Heart right ventricle (tissue), 16 donors: Measurements from ENCODE around the gene SRGAP3. TPM values are rescaled to one million over a fixed set of nuclear protein-coding genes. Genes with fewer than 3 reads are reported as not detected.

Source experiments
- ATAC-seq, 8 donors: fragments of 200-7000 bp; cut with Tn5 transposase; one replicate each; pipeline ENCODE4 v1.9.1; 2020; ENCODE audit warnings: mild to moderate bottlenecking in 8 of 8, moderate library complexity in 8 of 8, moderate number of reproducible peaks in 1 of 8
- DNase-seq, 2 donors: peaks; one replicate each; pipeline ENCODE4 v3.0.0-alpha.2; 2020
- H3K27ac ChIP-seq, 10 donors: fragments of 200-600 bp; sonication (generic) in 2 of 10; one replicate each; pipeline versions ENCODE4 v1.5.0 to v1.8.0; 2020 to 2022; ENCODE audit warnings: mild to moderate bottlenecking in 3 of 10
- H3K27me3 ChIP-seq, 7 donors: fragments of 200-600 bp; one replicate each; pipeline ENCODE4 v1.8.0; 2021 to 2022; ENCODE audit warnings: mild to moderate bottlenecking in 2 of 7
- H3K36me3 ChIP-seq, 9 donors: fragments of 200-600 bp; sonication (generic) in 1 of 9; one replicate each; pipeline versions ENCODE4 v1.5.0 to v1.8.0; 2020 to 2022; ENCODE audit warnings: mild to moderate bottlenecking in 2 of 9
- H3K4me1 ChIP-seq, 9 donors: fragments of 200-600 bp; sonication (generic) in 1 of 9; one replicate each; pipeline versions ENCODE4 v1.5.0 to v1.8.0; 2020 to 2022; ENCODE audit warnings: mild to moderate bottlenecking in 4 of 9
- H3K4me3 ChIP-seq, 10 donors: fragments of 200-600 bp; sonication (generic) in 2 of 10; one replicate each; pipeline versions ENCODE4 v1.5.0 to v1.8.0; 2020 to 2022; ENCODE audit warnings: mild to moderate bottlenecking in 7 of 10, moderate library complexity in 2 of 10
- H3K9me3 ChIP-seq, 11 donors: fragments of 200-600 bp in 10 of 11; sonication (generic) in 2 of 11; one replicate each; pipeline versions ENCODE4 v1.5.0 to v1.8.0; 2013 to 2022; ENCODE audit warnings: mild to moderate bottlenecking in 2 of 11, control low read depth in 1 of 11, moderate library complexity in 1 of 11
- CTCF ChIP-seq, 9 donors: fragments of 200-600 bp; sonication (generic) in 2 of 9; IDR thresholded peaks; one replicate each; pipeline versions ENCODE4 v1.5.0 to v1.8.0; 2021 to 2022; ENCODE audit warnings: antibody characterized with exemption in 9 of 9, mild to moderate bottlenecking in 5 of 9, moderate library complexity in 1 of 9
- WGBS, 2 donors: extraction: QIAGEN DNeasy Blood & Tissue Kit; methylation state at CpG; one replicate each; pipeline ENCODE4 v1.1.7; 2013; ENCODE audit warnings: inconsistent platforms in 1 of 2; 5-methylcytosine and 5-hydroxymethylcytosine counted together
- intact Hi-C, 10 donors: fragments of 100-400 bp; cut with DNase I; formaldehyde crosslinking; loops; one replicate each; pipeline versions ENCODE4 v1.11.1 to v1.14.2; 2022
- polyA plus RNA-seq, 2 donors: library from polyadenylated mRNA; stranded (reverse); fragments of 200-250 nt; gene quantifications; one replicate each; pipeline ENCODE4 v1.2.3, GENCODE V29; 2013
- total RNA-seq, 10 donors: library from RNA; stranded (reverse); fragmentation: NEBNext Ultra II Directional in 3 of 10; extraction: Animal tissue kit (Norgen Biotek cat#: 25700) in 3 of 10; gene quantifications; one replicate each; pipeline versions ENCODE4 v1.2.1 to v1.2.4, GENCODE V29; 2021 to 2023
- donor health status: Arrhythmogenic right ventricular cardiomyopathy.
- donor health status: ischemic (EF 13 %, LVEDD 7.1; RV severe dilation, severe dysfunction).
- donor health status: healthy with polysubstance abuse.
- donor health status: DM: no; HTN: yes; CAD: no.
- donor health status: DM: no; HTN: no; CAD: no.
- donor health status: ischemic (EF 25% LVEDD 6.9; RV normal size, moderate dysfunction).
- donor health status: ischemic (EF 25% LVEDD 5.7; RV mildly dilated, moderate dysfunction).
- donor health status: healthy.
- donor health status: DM: yes; HTN: yes; CAD: no.
- donor health status: Ischemic cardiomyopathy.
- donor health status: ischemic (EF 35%, LVEDD 5.7; RV mildly dilated, moderate dysfunction).
- donor health status: nonischemic (EF 11% LVEDD 7.7; RV severe dilation, severe dysfunction).
- donor health status: DM: yes; HTN: yes; CAD: no.
- donor health status: PGD.
- donor health status: ischemic (EF 29% LVEDD 5.4; RV normal size, mild dysfunction).
- donor health status: nonischemic (EF 23%, LVEDD 6.1; RV moderate dilation, normal function).

The SRGAP3 gene
- total and polyA plus RNA-seq, 12 donors, result 0.67 to 16.1 (median 10.6) TPM

GRCh38 chr3:9070961-9071360 is 178.5 kb downstream of the SRGAP3 start:
- Histone ChIP-seq H3K36me3 (no peaks in the 10 kb centered on the region), H3K4me3 (no peak overlapping the region), H3K9me3 (no peaks in the 10 kb centered on the region), H3K27me3 (no peaks in the 10 kb centered on the region), H3K27ac (no peak overlapping the region), H3K4me1 (peaks cover 0 to 47% (median 8%) of the 10 kb centered on the region in 9 donors)
- DNase-seq (no peak), ATAC-seq (no peak)
- no peak for TF ChIP-seq CTCF (IDR thresholded peaks at IDR 0.05)
- WGBS, 2 donors, result 88 to 89% methylated on average over 2 of the region's 2 CpGs
- intact Hi-C loops, result loop anchor here in 4 of 10 donors (5.0 to 10.0 kb wide), 3 partner anchors 84 to 231 kb away; no protein-coding TSS in a partner anchor

GRCh38 chr3:9069971-9070370 is 179.5 kb downstream of the SRGAP3 start:
- intact Hi-C loops, result loop anchor here (5.0 to 10.0 kb wide), 5 partner anchors 83 to 235 kb away; no protein-coding TSS in a partner anchor
- ATAC-seq, result no peak
- TF ChIP-seq CTCF (IDR thresholded peaks at IDR 0.05), result no peak

GRCh38 chr3:9068051-9068450 is 181.4 kb downstream of the SRGAP3 start:
- 27 to 30% methylated on average over 5 of the region's 5 CpGs for WGBS, 2 donors
- ATAC-seq (peak in 5 of 8 donors; percentile 41 to 58 (median 50)), DNase-seq (no peak)
- intact Hi-C loops, result loop anchor here in 9 of 10 donors (5.0 to 10.0 kb wide), 4 partner anchors 81 to 237 kb away; no protein-coding TSS in a partner anchor
- no peak for TF ChIP-seq CTCF (IDR thresholded peaks at IDR 0.05)
- Histone ChIP-seq H3K36me3 (no peaks in the 10 kb centered on the region), H3K4me1 (peaks cover 2 to 45% (median 20%) of the 10 kb centered on the region in 9 donors), H3K27ac (peak overlapping the region in 7 of 10 donors; percentile 1 to 71 (median 26)), H3K9me3 (peaks cover 0 to 2% (median 0%) of the 10 kb centered on the region in 11 donors), H3K4me3 (no peak overlapping the region), H3K27me3 (no peaks in the 10 kb centered on the region)

More at GRCh38 chr3:9069971-9070370, 179.5 kb downstream of the SRGAP3 start:
- 95 to 96% methylated on average over 1 of the region's 1 CpG for WGBS, 2 donors
- Histone ChIP-seq H3K4me1 (peaks cover 2 to 54% (median 15%) of the 10 kb centered on the region in 9 donors), H3K27ac (no peak overlapping the region), H3K9me3 (no peaks in the 10 kb centered on the region), H3K27me3 (no peaks in the 10 kb centered on the region), H3K4me3 (no peak overlapping the region), H3K36me3 (no peaks in the 10 kb centered on the region)
- no peak for DNase-seq

GRCh38 chr3:9067352-9067975 is 182.0 kb downstream of the SRGAP3 start:
- DNase-seq, result peak in 1 of 2 donors; percentile 58
- 30 to 31% methylated on average over 13 of the region's 13 CpGs for WGBS, 2 donors
- H3K27ac ChIP-seq, result peak overlapping the region in 6 of 10 donors; percentile 1 to 71 (median 22)

More at GRCh38 chr3:9067352-9067975, 182.0 kb downstream of the SRGAP3 start:
- intact Hi-C loops, result loop anchor here in 9 of 10 donors (1.0 to 10.0 kb wide), 8 partner anchors 79 to 237 kb away; no protein-coding TSS in a partner anchor
- Histone ChIP-seq H3K4me3 (no peak overlapping the region), H3K4me1 (peaks cover 0 to 40% (median 20%) of the 10 kb centered on the region in 9 donors), H3K27me3 (no peaks in the 10 kb centered on the region), H3K36me3 (peaks cover 0 to 4% (median 0%) of the 10 kb centered on the region in 9 donors), H3K9me3 (peaks cover 0 to 8% (median 3%) of the 10 kb centered on the region in 11 donors)
- ATAC-seq, result peak; percentile 56 to 85 (median 73)
- peak; percentile 88 to 97 (median 92) for TF ChIP-seq CTCF (IDR thresholded peaks at IDR 0.05)
